ENCODE results near the gene FKBP2. TPM values are rescaled to one million over a fixed set of nuclear protein-coding genes. Genes with fewer than 3 reads are reported as not detected.

FKBP2 gene
- polyA plus RNA-seq, 4 donors, result 76.2 to 109 (median 85.7) TPM

GRCh38 chr11:64278576-64279190 is 37.8 kb downstream of the FKBP2 start:
- no peak for DNase-seq (ENCODE audit: low read depth in 4 of 4, low spot score in 3 of 4)

- no peak for DNase-seq (ENCODE audit: low read depth in 4 of 4, low spot score in 3 of 4)
Observed at GRCh38 chr11:64281957-64282770, 41.3 kb downstream of the FKBP2 start.

DNA sequence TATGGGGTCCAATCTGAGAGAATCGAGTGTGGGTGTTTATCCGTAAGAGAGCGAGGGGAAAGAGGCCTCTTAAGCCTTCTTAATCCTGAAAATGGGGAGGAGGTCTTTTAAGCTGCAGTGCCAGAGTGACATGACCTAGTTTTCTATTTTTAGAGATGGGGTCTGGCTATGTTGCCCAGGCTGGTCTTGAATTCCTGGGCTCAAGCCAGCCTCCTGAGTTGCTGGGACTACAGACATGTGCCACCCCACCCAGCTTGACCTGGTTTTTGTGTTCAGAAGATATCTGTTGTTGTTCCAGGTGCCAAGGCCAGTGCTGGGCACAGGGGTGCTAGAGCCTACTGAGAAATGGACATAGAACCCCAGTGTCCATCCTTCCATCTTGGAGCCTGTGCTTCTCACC is 42.2 kb downstream of the FKBP2 start:
- DNase-seq (ENCODE audit: low read depth in 4 of 4, low spot score in 3 of 4), result no peak

- DNase-seq (ENCODE audit: low read depth in 4 of 4, low spot score in 3 of 4), result peak in 3 of 4 donors; percentile 86 to 87 (median 87)
Observed at GRCh38 chr11:64284048-64284961, 43.4 kb downstream of the FKBP2 start, which contains the start of gene BAD. BAD (minus strand) TSS chr11:64284665; CDS start chr11:64284368, 297 bp downstream.

DNA sequence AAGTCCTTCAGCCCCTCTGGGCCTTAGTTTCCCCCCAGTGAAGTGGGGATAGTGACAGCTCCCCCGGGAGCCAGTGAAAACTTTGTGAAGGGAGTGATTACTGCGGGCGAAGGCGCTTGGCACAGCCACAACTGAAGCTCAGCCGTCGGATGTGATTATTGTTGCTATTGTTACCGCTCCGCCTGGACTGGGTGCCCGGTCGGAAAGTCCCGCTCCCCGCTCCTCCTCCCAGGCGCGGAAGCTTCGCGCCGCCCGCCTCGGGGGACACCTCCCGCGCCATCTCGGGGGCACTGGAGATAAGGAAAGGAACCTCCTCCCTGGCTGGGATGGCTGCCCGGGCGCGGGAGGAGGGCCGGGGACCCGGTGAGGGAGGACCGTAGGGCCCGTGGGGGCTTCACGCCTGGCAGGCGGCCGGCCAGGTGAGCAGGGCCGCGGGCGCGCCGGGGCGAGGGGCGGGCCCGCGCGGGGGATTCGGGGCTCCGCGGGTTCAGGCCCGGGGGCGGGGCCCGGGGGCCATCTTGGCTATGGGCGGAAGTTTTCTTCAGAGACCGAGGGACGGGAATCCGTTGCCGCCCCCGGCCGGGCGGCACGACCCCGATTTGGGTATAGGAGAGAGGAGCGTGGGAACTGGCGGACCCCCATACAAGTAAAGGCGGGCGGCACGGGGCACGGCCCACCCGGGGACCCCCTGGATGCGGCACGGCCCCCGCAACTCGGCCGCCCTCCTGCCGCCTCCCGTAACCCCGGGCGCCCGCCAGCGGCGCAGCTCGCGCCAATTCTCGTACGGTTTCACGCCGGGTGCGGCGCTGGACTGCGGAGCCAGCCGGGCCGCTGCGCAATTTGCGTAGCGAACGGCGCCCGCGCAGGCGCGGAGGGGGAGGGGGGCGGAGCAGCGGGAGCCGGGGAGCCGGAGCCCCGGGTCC is 44.3 kb downstream of the FKBP2 start, which contains the start of gene GPR137:
Gene GPR137, plus strand, starts transcription at position 887 of the 923 bp plus-strand sequence. CDS start 677 bp downstream, outside the sequence.
- DNase-seq (ENCODE audit: low read depth in 4 of 4, low spot score in 3 of 4), result peak in 3 of 4 donors; percentile 74 to 87 (median 77)

- no peak for DNase-seq (ENCODE audit: low read depth in 4 of 4, low spot score in 3 of 4)
Observed at GRCh38 chr11:64285885-64286800, 45.2 kb downstream of the FKBP2 start.

DNA sequence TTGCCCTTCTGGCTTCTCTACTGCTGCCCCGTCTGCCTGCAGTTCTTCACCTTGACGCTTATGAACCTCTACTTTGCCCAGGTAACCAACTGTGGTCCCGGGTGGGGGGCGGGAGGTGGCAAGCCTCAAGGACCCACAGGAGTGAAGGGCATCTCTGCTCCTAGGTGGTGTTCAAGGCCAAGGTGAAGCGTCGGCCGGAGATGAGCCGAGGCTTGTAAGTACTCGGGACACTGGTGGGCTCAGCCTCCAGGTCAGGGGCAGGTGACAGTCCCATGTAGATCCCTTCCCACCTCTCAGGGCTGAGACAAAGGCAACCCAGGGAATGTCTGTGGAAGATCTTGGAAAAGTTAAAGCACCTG is 45.9 kb downstream of the FKBP2 start:
- no peak for DNase-seq (ENCODE audit: low read depth in 4 of 4, low spot score in 3 of 4)

DNA sequence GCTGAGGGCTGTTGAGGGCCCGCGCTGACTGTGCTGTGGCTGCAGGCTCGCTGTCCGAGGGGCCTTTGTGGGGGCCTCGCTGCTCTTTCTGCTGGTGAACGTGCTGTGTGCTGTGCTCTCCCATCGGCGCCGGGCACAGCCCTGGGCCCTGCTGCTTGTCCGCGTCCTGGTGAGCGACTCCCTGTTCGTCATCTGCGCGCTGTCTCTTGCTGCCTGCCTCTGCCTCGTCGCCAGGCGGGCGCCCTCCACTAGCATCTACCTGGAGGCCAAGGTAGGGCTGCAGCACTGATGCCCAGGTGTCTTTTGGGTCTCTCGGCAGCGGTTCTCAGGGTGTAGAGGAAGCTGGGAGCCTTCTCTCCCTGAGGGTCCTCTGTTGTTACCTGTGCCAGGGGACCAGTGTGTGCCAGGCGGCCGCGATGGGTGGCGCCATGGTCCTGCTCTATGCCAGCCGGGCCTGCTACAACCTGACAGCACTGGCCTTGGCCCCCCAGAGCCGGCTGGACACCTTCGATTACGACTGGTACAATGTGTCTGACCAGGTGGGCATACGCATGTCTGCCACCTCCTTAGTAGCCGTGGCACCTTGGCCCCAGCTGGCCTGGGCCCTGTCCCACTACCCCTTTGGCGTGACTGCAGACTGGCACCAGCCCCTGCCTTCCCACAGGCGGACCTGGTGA is 46.9 kb downstream of the FKBP2 start:
- DNase-seq (ENCODE audit: low read depth in 4 of 4, low spot score in 3 of 4), result no peak

DNA sequence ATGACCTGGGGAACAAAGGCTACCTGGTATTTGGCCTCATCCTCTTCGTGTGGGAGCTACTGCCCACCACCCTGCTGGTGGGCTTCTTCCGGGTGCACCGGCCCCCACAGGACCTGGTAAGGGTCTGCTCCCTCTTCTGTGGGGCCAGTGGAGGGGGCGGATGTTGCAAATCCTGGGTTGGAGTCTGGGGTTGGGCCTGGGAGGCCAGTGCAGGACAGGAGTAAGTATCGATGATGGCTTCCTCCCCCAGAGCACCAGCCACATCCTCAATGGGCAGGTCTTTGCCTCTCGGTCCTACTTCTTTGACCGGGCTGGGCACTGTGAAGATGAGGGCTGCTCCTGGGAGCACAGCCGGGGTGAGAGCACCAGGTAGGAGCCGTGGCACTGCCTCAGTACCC is 47.5 kb downstream of the FKBP2 start:
- DNase-seq (ENCODE audit: low read depth in 4 of 4, low spot score in 3 of 4), result no peak

DNA sequence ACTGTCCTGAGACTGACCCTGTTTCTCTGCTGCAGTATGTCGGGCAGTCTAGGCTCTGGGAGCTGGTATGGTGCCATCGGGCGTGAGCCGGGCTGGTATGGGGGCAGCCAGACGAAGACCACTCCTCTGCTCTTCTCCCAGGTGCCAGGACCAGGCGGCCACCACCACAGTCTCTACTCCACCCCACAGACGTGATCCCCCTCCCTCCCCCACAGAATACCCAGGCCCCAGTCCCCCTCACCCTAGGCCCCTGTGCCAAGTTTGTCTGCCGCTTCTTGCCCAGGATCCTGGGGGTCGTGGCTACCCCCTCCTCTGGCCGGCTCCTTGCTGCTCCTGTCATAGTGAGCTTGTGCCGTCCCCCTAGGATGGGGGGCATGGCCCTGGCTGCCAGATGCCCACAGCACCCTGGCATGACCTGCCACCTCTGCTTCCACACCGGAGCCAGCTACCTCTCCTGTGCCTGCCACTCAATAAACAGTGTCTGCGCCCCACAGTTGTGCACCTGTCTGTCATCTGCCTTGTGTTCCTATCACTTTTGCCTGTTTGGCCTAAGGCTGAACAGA is 48.2 kb downstream of the FKBP2 start:
- DNase-seq (ENCODE audit: low read depth in 4 of 4, low spot score in 3 of 4), result no peak

- DNase-seq (ENCODE audit: low read depth in 4 of 4, low spot score in 3 of 4), result no peak
Observed at GRCh38 chr11:64290352-64291261, 49.7 kb downstream of the FKBP2 start.

DNA sequence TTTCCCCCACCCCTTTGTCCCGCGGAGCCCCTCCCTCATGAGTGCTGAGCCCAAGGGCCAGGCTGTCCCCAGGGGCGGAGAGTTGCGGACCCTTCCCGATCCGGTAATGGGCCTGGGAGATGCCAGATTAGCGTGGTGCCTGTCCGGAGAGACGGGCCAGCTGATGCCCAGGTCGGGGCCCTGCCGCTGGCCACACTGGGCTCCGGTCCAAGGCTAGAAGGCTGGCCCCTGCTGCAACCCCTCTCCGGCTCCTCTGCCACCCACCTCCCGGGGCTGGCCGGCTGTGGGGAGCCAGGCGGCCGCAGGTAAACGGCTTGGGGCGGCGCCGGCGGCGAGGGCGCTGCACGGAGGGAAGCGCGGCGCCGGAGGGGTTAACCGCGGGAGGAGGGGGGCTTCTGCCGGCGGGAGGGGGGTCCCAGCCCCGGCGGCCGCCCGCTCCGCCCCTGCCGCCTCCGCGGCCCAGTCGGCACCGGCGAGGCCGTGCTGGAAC is 50.4 kb downstream of the FKBP2 start, which contains the start of gene KCNK4:
Gene KCNK4, plus strand, starts transcription at position 41 of the 490 bp plus-strand sequence. CDS start 1,717 bp downstream, outside the sequence.
- DNase-seq (ENCODE audit: low read depth in 4 of 4, low spot score in 3 of 4), result no peak

DNA sequence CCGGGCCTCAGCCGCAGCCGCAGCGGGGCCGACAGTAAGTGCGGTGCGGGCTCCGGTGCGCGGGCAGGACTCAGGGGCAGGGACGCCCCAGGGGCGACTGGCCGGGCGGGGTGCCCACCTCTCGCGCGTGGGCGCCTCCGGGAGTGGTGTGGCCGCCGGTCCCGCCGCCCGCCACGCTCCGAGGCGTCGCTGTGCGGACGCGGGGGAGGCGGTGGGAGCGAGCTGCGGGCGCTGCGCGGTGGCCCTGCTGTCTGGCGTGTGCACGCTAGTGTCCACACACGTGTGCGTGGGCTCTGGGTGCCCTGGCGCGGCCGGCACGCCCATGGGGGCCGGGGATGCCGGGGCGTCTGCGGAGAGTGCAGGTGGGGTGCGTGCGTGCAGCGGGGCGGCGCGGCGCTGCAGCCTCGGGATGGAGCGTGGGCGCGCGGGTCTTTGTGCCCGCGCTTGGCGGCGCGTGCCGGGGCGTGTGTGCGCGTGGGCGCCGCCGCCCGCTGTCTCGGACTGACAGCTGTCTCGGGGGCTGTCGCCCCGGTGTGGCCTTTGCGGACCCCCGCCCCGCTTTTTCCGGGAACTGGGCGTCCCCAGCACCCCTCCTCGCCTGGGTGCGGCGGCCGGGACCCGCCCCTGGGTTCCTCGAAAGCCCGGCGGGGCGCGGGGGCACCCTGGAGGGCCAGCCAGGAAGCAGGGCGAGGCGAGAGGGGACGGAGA is 51.0 kb downstream of the FKBP2 start:
- DNase-seq (ENCODE audit: low read depth in 4 of 4, low spot score in 3 of 4), result no peak

DNA sequence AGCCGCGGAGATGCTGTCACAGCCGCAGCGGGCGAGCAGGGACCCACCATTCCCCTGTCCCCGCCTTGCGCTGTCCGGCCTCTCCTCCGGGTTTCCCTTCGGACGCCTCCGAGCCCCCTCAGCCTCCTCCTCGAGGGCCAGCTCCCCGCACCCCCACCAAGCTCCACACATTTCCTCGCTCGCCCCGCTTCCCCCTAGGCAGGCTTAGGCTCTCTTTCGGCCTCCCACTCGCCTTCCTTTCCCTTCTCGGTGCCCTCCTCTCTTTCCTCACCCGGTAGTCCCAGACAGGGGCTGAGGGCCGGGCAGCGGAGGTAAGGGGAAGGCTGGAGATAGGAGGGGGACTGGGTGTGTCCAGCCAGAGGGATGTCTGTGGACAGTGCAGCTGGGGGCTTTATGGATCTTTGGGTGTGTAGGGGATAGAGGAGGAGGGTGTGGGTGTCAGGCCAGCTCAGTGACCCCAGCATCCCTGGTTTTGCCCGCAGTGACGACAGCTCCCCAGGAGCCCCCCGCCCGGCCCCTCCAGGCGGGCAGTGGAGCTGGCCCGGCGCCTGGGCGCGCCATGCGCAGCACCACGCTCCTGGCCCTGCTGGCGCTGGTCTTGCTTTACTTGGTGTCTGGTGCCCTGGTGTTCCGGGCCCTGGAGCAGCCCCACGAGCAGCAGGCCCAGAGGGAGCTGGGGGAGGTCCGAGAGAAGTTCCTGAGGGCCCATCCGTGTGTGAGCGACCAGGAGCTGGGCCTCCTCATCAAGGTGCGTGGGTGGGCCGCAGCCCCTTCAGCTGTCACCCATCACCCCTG is 51.8 kb downstream of the FKBP2 start:
- DNase-seq (ENCODE audit: low read depth in 4 of 4, low spot score in 3 of 4), result no peak
